PC-9 (cell line): ENCODE data around the gene SLIT1. TPM values are rescaled to one million over a fixed set of nuclear protein-coding genes. Genes with fewer than 3 reads are reported as not detected.

Source experiments
- BruUV-seq: library from RNA; stranded (reverse); fragments of 400-500 nt; replicated peaks from 2 replicates; lab custom pipeline; 2021; lab: Mats Ljungman, UMichigan
- CTCF ChIA-PET: fragments of 300-600 bp; sonication (Branson Sonifier 250); formaldehyde crosslinking; loops from one replicate; lab custom pipeline; 2022; ENCODE audit warnings: antibody characterized with exemption; lab: Charles Lee
- POLR2A ChIA-PET: fragments of 300-600 bp; sonication (Branson Sonifier 250); formaldehyde crosslinking; loops from one replicate; lab custom pipeline; 2022; ENCODE audit warnings: antibody characterized with exemption; ENCODE audit not compliant: unreplicated experiment; lab: Charles Lee
- DNase-seq, 2 experiments: peaks; one replicate each; pipeline versions ENCODE4 v3.0.0 to v3.0.0-alpha.2; 2015 to 2022; ENCODE audit warnings: mixed read lengths in 1 of 2
- H2AFZ ChIP-seq: fragments of 200-600 bp; sonication (generic); 2 replicates; pipeline ENCODE4 v1.8.1; 2017; ENCODE audit warnings: antibody characterized with exemption
- H3F3A ChIP-seq: fragments of 200-600 bp; sonication (generic); 2 replicates; pipeline ENCODE4 v1.8.1; 2017; ENCODE audit warnings: antibody characterized with exemption, mild to moderate bottlenecking, low read depth; ENCODE audit not compliant: insufficient read depth
- H3K27ac ChIP-seq: fragments of 200-600 bp; sonication (generic); 2 replicates; pipeline ENCODE4 v1.6.1; 2016; ENCODE audit warnings: mixed run types
- H3K27me3 ChIP-seq: fragments of 200-600 bp; sonication (generic); 2 replicates; pipeline ENCODE4 v1.6.1; 2016; ENCODE audit warnings: low read depth, mixed run types; ENCODE audit not compliant: insufficient read depth
- H3K36me3 ChIP-seq: fragments of 200-600 bp; sonication (generic); 2 replicates; pipeline ENCODE4 v1.6.1; 2016; ENCODE audit warnings: low read depth, mixed run types
- H3K4me1 ChIP-seq: fragments of 200-600 bp; sonication (generic); replicated peaks from 2 replicates; pipeline ENCODE4 v1.6.1; 2016; ENCODE audit warnings: mixed run types; ENCODE audit not compliant: insufficient read depth
- H3K4me2 ChIP-seq: fragments of 200-600 bp; sonication (generic); 2 replicates; pipeline ENCODE4 v1.6.1; 2017; ENCODE audit warnings: mixed run types
- H3K4me3 ChIP-seq: fragments of 200-600 bp; sonication (generic); 2 replicates; pipeline ENCODE4 v1.6.1; 2016; ENCODE audit warnings: mixed run types
- H3K79me2 ChIP-seq: fragments of 200-600 bp; sonication (generic); 2 replicates; pipeline ENCODE4 v1.6.1; 2017; ENCODE audit warnings: low read depth, mixed run types
- H3K9me2 ChIP-seq: fragments of 200-600 bp; sonication (generic); 2 replicates; pipeline ENCODE4 v1.8.1; 2017; ENCODE audit warnings: mild to moderate bottlenecking; ENCODE audit not compliant: insufficient read depth
- H3K9me3 ChIP-seq: fragments of 200-600 bp; sonication (generic); 2 replicates; pipeline ENCODE4 v1.8.1; 2016; ENCODE audit warnings: low read depth; ENCODE audit not compliant: insufficient read depth
- H4K20me1 ChIP-seq: fragments of 200-600 bp; sonication (generic); 2 replicates; pipeline ENCODE4 v1.8.1; 2017; ENCODE audit not compliant: insufficient read depth
- CTCF ChIP-seq: fragments of 200-600 bp; sonication (generic); conservative IDR thresholded peaks from 2 replicates; pipeline ENCODE4 v1.6.1; 2017; ENCODE audit warnings: mixed run types, antibody characterized with exemption, mild to moderate bottlenecking, moderate library complexity
- EZH2 ChIP-seq: fragments of 200-600 bp; sonication (generic); IDR thresholded peaks from 2 replicates; pipeline ENCODE4 v1.8.0; 2017; ENCODE audit warnings: antibody characterized with exemption, low read depth
- intact Hi-C: fragments of 100-400 bp; cut with micrococcal nuclease; formaldehyde crosslinking; loops from one replicate; pipeline ENCODE4 v1.10.0; 2022; ENCODE audit not compliant: unreplicated experiment
- total RNA-seq: library from RNA; stranded (reverse); gene quantifications from 2 replicates; pipeline ENCODE4 v1.2.3, GENCODE V29; 2021

Gene SLIT1
- total RNA-seq, 1 experiment from 2014 or later, result not detected

- no peak overlapping the region for H3K4me3 ChIP-seq
- TF ChIP-seq EZH2 (no peak), CTCF (no peak)
- no peak overlapping the region for H3K27ac ChIP-seq
- CTCF ChIA-PET, result no interaction called here
- no peaks in the 10 kb centered on the region for H3K9me3 ChIP-seq
- H4K20me1 ChIP-seq, result no peaks in the 10 kb centered on the region
- H3K4me1 ChIP-seq, result no peaks in the 10 kb centered on the region
- no peak overlapping the region for H2AFZ ChIP-seq
- H3K4me2 ChIP-seq, result no peak overlapping the region
- POLR2A ChIA-PET, result no interaction called here
- intact Hi-C loops, result no loop called here
- H3K79me2 ChIP-seq, result no peaks in the 10 kb centered on the region
- H3K9me2 ChIP-seq, result no peaks in the 10 kb centered on the region
- H3F3A ChIP-seq, result no peaks in the 10 kb centered on the region
- no TSS peak for BruUV-seq
- no peaks in the 10 kb centered on the region for H3K27me3 ChIP-seq
- H3K36me3 ChIP-seq, result no peaks in the 10 kb centered on the region
- no peak for DNase-seq
These were observed 42.5 kb upstream of the SLIT1 start for GRCh38 chr10:97228130-97228774.

- Histone ChIP-seq H3F3A (no peaks in the 10 kb centered on the region), H3K27ac (no peak overlapping the region), H3K9me2 (no peaks in the 10 kb centered on the region), H2AFZ (no peak overlapping the region), H4K20me1 (no peaks in the 10 kb centered on the region), H3K4me2 (no peak overlapping the region), H3K79me2 (no peaks in the 10 kb centered on the region), H3K4me1 (no peaks in the 10 kb centered on the region), H3K4me3 (no peak overlapping the region), H3K9me3 (no peaks in the 10 kb centered on the region), H3K36me3 (no peaks in the 10 kb centered on the region), H3K27me3 (no peaks in the 10 kb centered on the region)
- TF ChIP-seq EZH2 (no peak), CTCF (no peak)
- DNase-seq, result no peak
- CTCF ChIA-PET, result no interaction called here
- no TSS peak for BruUV-seq
- POLR2A ChIA-PET, result no interaction called here
- intact Hi-C loops, result no loop called here
These were observed 40.6 kb upstream of the SLIT1 start for GRCh38 chr10:97226398-97226797.

GRCh38 chr10:97224483-97225435 is 39.0 kb upstream of the SLIT1 start:
- Histone ChIP-seq H2AFZ (no peak overlapping the region), H3K4me1 (no peaks in the 10 kb centered on the region), H3K9me2 (no peaks in the 10 kb centered on the region), H4K20me1 (no peaks in the 10 kb centered on the region), H3K79me2 (no peaks in the 10 kb centered on the region), H3K9me3 (no peaks in the 10 kb centered on the region), H3K4me2 (no peak overlapping the region), H3K27me3 (no peaks in the 10 kb centered on the region), H3K4me3 (no peak overlapping the region), H3K36me3 (no peaks in the 10 kb centered on the region), H3K27ac (no peak overlapping the region), H3F3A (no peaks in the 10 kb centered on the region)
- DNase-seq, result no peak
- TF ChIP-seq EZH2 (no peak), CTCF (no peak)
- no TSS peak for BruUV-seq
- CTCF ChIA-PET, result interaction anchor here (0.7 kb wide), 2 partner anchors 558 to 854 kb away, joined by 3 read pairs; no protein-coding TSS in a partner anchor
- intact Hi-C loops, result no loop called here
- POLR2A ChIA-PET, result no interaction called here
